Measurements from ENCODE around the gene AHCYL1.

The AHCYL1 gene

DNA sequence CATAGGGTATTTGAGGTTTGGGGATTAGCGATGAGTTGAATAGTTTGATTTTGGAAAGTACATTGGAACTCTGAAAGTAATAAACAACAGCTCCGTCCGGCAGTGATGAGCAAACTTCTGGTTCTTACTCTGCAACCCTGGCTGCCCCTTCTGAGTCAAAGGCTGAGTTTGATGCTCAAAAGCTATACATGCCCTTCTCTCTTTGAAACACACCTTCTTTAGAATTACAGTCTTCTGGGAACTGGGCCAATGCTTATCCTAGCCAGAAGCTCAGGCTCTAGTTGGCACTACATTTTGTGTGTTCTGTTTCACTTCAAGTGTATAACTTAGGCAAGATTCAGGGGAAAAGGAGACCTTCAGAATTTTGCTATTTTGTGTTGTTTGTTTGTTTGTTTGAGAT, 9.3 kb downstream of the AHCYL1 start:
- Histone ChIP-seq H3K4me3 (no peak overlapping the region), H3K27me3 (no peaks in the 10 kb centered on the region), H3K4me1 (peaks cover 0 to 71% (median 29%) of the 10 kb centered on the region in 4 donors), H3K36me3 (peaks cover 0 to 5% (median 0%) of the 10 kb centered on the region in 3 donors), H3K27ac (peak overlapping the region in 1 of 2 donors; percentile 12), H3K9me3 (no peaks in the 10 kb centered on the region)
- no peak for DNase-seq
- TF ChIP-seq, protein P1, sequence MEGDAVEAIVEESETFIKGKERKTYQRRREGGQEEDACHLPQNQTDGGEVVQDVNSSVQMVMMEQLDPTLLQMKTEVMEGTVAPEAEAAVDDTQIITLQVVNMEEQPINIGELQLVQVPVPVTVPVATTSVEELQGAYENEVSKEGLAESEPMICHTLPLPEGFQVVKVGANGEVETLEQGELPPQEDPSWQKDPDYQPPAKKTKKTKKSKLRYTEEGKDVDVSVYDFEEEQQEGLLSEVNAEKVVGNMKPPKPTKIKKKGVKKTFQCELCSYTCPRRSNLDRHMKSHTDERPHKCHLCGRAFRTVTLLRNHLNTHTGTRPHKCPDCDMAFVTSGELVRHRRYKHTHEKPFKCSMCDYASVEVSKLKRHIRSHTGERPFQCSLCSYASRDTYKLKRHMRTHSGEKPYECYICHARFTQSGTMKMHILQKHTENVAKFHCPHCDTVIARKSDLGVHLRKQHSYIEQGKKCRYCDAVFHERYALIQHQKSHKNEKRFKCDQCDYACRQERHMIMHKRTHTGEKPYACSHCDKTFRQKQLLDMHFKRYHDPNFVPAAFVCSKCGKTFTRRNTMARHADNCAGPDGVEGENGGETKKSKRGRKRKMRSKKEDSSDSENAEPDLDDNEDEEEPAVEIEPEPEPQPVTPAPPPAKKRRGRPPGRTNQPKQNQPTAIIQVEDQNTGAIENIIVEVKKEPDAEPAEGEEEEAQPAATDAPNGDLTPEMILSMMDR (IDR thresholded peaks at IDR 0.05): no peak
- intact Hi-C loops (cut with DNase I; ENCODE audit: low total_unique reads): no loop called here

DNA sequence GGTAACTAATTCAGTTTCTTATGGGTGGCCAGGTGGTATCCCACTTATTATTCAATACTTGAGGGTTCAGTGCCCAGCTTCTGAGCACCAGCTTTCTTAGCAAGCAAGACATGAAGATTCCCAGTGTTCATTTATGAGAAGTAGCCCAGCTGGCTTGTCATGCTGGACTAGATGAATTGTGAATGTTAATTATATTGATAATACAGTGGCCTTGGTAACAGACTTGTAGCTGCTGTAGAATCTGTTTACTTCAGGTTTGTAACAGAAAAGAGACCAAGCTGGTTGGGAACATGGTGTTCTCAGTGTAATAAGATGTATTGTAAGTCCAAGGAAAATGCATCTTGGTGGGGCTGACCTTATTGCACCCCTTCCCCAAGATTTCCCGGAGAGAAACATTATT, 10.1 kb downstream of the AHCYL1 start:
- H3K9me3 ChIP-seq: no peaks in the 10 kb centered on the region

DNA sequence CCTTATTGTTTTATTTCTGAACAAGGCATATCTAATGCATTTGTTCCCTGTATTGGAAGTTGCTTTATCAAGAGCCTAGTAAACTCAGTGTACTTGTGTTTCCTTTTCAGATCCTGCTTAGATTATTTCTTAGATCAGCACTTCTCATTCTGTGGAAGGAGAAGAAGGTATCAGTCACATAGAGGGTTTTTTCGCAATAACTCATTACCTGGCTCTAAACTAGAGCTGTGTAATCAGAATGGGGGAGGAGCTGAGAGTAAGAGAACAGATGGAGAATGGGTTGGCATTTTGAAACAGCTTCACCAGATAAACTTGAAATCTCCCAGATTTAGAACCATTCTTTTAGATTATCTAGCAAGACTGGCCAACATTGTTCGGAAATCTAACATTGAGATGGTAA, 11.0 kb downstream of the AHCYL1 start:
- peaks cover 0 to 5% (median 0%) of the 10 kb centered on the region in 3 donors for H3K36me3 ChIP-seq
- H3K27me3 ChIP-seq: no peaks in the 10 kb centered on the region
- no peak overlapping the region for H3K27ac ChIP-seq
- H3K9me3 ChIP-seq: no peaks in the 10 kb centered on the region
- peaks cover 0 to 57% (median 27%) of the 10 kb centered on the region in 4 donors for H3K4me1 ChIP-seq
- TF ChIP-seq, protein P1 (IDR thresholded peaks at IDR 0.05): no peak
- DNase-seq: no peak
- no peak overlapping the region for H3K4me3 ChIP-seq
- intact Hi-C loops (cut with DNase I; ENCODE audit: low total_unique reads): no loop called here

More for the DNA sequence above, 10.1 kb downstream of the AHCYL1 start:
- H3K27ac ChIP-seq: peak overlapping the region in 1 of 2 donors; percentile 12
- peaks cover 0 to 5% (median 0%) of the 10 kb centered on the region in 3 donors for H3K36me3 ChIP-seq
- TF ChIP-seq, protein P1 (IDR thresholded peaks at IDR 0.05): no peak
- no peak for DNase-seq
- no peaks in the 10 kb centered on the region for H3K27me3 ChIP-seq
- peaks cover 0 to 66% (median 29%) of the 10 kb centered on the region in 4 donors for H3K4me1 ChIP-seq
- intact Hi-C loops (cut with DNase I; ENCODE audit: low total_unique reads): no loop called here
- H3K4me3 ChIP-seq: no peak overlapping the region

DNA sequence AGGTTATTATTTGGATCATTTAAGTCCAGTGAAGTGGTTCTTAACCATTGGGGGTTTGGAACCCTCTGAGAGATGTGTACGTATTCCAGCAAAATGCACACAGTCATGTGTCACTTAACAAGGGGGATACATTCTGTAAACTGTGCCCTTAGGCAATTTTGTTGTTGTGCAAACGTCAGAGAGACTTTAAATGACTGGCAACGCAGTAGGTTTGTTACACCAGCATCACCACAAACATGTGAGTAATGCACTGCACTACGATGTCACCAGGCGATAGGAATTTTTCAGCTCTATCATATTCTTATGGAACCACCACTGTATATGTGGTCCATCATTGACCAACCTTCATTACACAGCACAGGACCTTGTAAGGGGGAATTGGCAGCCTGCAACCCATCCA, 11.9 kb downstream of the AHCYL1 start:
- Histone ChIP-seq H3K4me1 (peaks cover 0 to 48% (median 20%) of the 10 kb centered on the region in 4 donors), H3K27me3 (no peaks in the 10 kb centered on the region), H3K9me3 (no peaks in the 10 kb centered on the region), H3K36me3 (peaks cover 0 to 1% (median 0%) of the 10 kb centered on the region in 3 donors), H3K4me3 (no peak overlapping the region), H3K27ac (no peak overlapping the region)
- TF ChIP-seq, protein P1 (IDR thresholded peaks at IDR 0.05): no peak
- DNase-seq: no peak
- intact Hi-C loops (cut with DNase I; ENCODE audit: low total_unique reads): no loop called here

DNA sequence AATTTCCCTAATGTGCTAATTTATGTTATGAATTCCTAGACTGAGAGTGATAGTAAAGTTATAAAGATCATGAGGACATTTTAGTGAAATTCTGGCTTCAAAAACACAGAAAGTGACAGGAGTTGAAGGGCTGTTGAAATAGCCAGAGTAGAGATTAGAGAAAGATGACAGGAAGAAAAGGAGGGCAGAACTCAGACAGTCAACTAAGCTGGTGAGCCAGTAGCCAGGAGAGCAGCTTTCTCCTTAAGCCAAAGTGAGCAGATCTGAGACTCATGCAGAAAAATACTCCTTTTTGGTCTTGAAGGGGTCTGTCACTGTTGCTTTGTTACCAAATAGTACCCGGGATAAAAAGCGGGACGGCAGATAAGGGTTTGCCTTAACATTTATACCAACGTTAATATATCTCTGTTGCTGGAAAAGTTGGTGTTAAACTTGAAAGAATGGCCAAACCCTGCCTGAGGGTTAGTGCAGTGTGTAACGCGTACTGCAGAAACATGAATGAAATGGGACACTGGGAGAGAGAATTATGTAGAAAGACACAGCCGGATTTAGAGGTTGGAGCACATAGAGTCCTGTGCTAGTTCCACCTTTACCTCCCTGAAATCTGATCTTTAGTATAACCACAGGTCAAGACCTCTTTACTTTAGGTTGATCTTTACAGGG, 12.8 kb downstream of the AHCYL1 start:
- Histone ChIP-seq H3K27me3 (no peaks in the 10 kb centered on the region), H3K36me3 (no peaks in the 10 kb centered on the region), H3K9me3 (no peaks in the 10 kb centered on the region), H3K4me3 (no peak overlapping the region), H3K27ac (no peak overlapping the region), H3K4me1 (peaks cover 0 to 45% (median 19%) of the 10 kb centered on the region in 4 donors)
- DNase-seq: no peak
- intact Hi-C loops (cut with DNase I; ENCODE audit: low total_unique reads): no loop called here
- TF ChIP-seq, protein P1 (IDR thresholded peaks at IDR 0.05): no peak
